RWPE2 (cell line): ENCODE results near the gene BCL2L2.

Experiments used
- ATAC-seq: fragments of 200-7000 bp; cut with Tn5 transposase; 3 replicates; pipeline ENCODE4 v1.9.1; 2021; ENCODE audit warnings: low read depth
- DNase-seq: peaks from one replicate; pipeline ENCODE4 v3.0.0-alpha.2; 2020; ENCODE audit warnings: low spot score
- H3K27ac ChIP-seq: fragments of 450-650 bp; 2 replicates; pipeline ENCODE4 v1.5.1; 2017; ENCODE audit warnings: mild to moderate bottlenecking; ENCODE audit not compliant: poor library complexity, severe bottlenecking
- H3K27me3 ChIP-seq: fragments of 250-450 bp; sonication (Bioruptor Pico); 2 replicates; pipeline ENCODE4 v1.5.1; 2021; ENCODE audit warnings: mild to moderate bottlenecking, moderate library complexity; ENCODE audit not compliant: insufficient read depth, poor library complexity, severe bottlenecking
- H3K36me3 ChIP-seq: fragments of 250-450 bp; sonication (Bioruptor Pico); 2 replicates; pipeline ENCODE4 v1.5.1; 2020; ENCODE audit warnings: low read depth, mild to moderate bottlenecking, moderate library complexity
- H3K4me1 ChIP-seq: fragments of 250-450 bp; sonication (Bioruptor Pico); 2 replicates; pipeline ENCODE4 v1.5.1; 2021; ENCODE audit warnings: mild to moderate bottlenecking, moderate library complexity; ENCODE audit not compliant: insufficient read depth, poor library complexity, severe bottlenecking
- H3K4me3 ChIP-seq: fragments of 250-450 bp; sonication (Bioruptor Pico); 2 replicates; pipeline ENCODE4 v1.5.1; 2021; ENCODE audit warnings: mild to moderate bottlenecking, moderate library complexity; ENCODE audit not compliant: severe bottlenecking
- H3K9me3 ChIP-seq: fragments of 250-450 bp; sonication (Bioruptor Pico); 2 replicates; pipeline ENCODE4 v1.5.1; 2021; ENCODE audit warnings: mild to moderate bottlenecking, moderate library complexity; ENCODE audit not compliant: severe bottlenecking
- CTCF ChIP-seq: fragments of 450-650 bp; IDR thresholded peaks from one replicate; pipeline ENCODE4 v1.5.1; 2017; ENCODE audit warnings: mild to moderate bottlenecking, moderate library complexity; ENCODE audit not compliant: poor library complexity, severe bottlenecking

The BCL2L2 gene

GRCh38 chr14:23302290-23303225 is 4.1 kb upstream of the BCL2L2 start, which contains the start of gene PPP1R3E:
TSS of gene PPP1R3E (minus strand) at chr14:23302859. CDS start at chr14:23302576, 283 bp downstream.
- peaks cover 16% of the 10 kb centered on the region for H3K4me1 ChIP-seq
- H3K27me3 ChIP-seq: no peaks in the 10 kb centered on the region
- peaks cover 3% of the 10 kb centered on the region for H3K36me3 ChIP-seq
- H3K9me3 ChIP-seq: no peaks in the 10 kb centered on the region
- H3K4me3 ChIP-seq: peak within 1 kb of the TSS; percentile 68
- DNase-seq: peak; percentile 85
- no peak for TF ChIP-seq CTCF
- H3K27ac ChIP-seq: peak within 1 kb of the TSS; percentile 73
- peak; percentile 57 for ATAC-seq

- Histone ChIP-seq H3K4me3 (peak overlapping the region; percentile 81), H3K9me3 (no peaks in the 10 kb centered on the region), H3K36me3 (peaks cover 48% of the 10 kb centered on the region), H3K4me1 (peaks cover 16% of the 10 kb centered on the region), H3K27ac (peak overlapping the region; percentile 65), H3K27me3 (no peaks in the 10 kb centered on the region)
- ATAC-seq (no peak), DNase-seq (no peak)
- TF ChIP-seq CTCF: no peak
Observed at GRCh38 chr14:23307146-23307530, 505 bp downstream of the BCL2L2 start.

- H3K9me3 ChIP-seq: no peaks in the 10 kb centered on the region
- DNase-seq (no peak), ATAC-seq (peak; percentile 43)
- H3K27me3 ChIP-seq: no peaks in the 10 kb centered on the region
- TF ChIP-seq CTCF: no peak
- peak overlapping the region; percentile 65 for H3K27ac ChIP-seq
- H3K4me1 ChIP-seq: peaks cover 16% of the 10 kb centered on the region
- H3K36me3 ChIP-seq: peaks cover 57% of the 10 kb centered on the region
- peak overlapping the region; percentile 81 for H3K4me3 ChIP-seq
Observed at GRCh38 chr14:23307687-23308644, 1.3 kb downstream of the BCL2L2 start.

- H3K27me3 ChIP-seq: no peaks in the 10 kb centered on the region
- H3K4me3 ChIP-seq: no peak overlapping the region
- H3K4me1 ChIP-seq: peaks cover 16% of the 10 kb centered on the region
- DNase-seq: no peak
- no peak for TF ChIP-seq CTCF
- no peaks in the 10 kb centered on the region for H3K9me3 ChIP-seq
- H3K27ac ChIP-seq: peak overlapping the region; percentile 65
- no peak for ATAC-seq
- H3K36me3 ChIP-seq: peaks cover 65% of the 10 kb centered on the region
Observed at GRCh38 chr14:23308721-23309445, 2.2 kb downstream of the BCL2L2 start.
